ENCODE results near the gene TANC1. TPM values are rescaled to one million over a fixed set of nuclear protein-coding genes. Genes with fewer than 3 reads are reported as not detected.

Gene TANC1
- total and polyA plus RNA-seq, 2 donors (not counting 3 experiments of a cell fraction or from before 2014, with no cell fraction given) = 58.9 to 99.4 TPM

DNA sequence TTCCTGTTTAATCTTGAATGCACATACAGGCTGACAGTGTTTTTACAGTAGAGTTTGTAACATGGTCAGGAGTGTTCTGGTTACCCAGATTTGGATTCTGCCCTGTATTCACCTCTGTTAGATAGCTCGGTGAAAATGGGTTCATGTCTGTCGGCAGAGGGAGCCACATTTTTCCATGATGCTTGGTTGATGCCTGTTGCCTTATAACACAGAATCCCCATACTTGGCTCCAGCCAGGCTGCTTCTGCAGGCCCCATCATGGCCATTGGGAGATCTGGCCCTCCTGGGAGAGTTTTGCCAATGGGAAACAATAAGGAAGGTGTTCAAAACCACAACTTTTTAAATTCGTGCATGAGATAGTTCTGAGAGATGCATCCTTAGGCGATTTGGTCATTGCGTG lies 240.0 kb downstream of the TANC1 start:
- Histone ChIP-seq H4K20me1 (replicated peaks; ENCODE audit: control insufficient read depth, extremely low read depth, insufficient read depth, low read length) (no peaks in the 10 kb centered on the region), H2AFZ (ENCODE audit: low read depth, low read length) (no peak overlapping the region), H3K9me1 (replicated peaks; ENCODE audit: control insufficient read depth, extremely low read depth, insufficient read depth, low read length) (no peaks in the 10 kb centered on the region), H3K36me3 (ENCODE audit: control insufficient read depth in 2 of 2, extremely low read depth in 1 of 2, insufficient read depth in 2 of 2, low read length in 2 of 2) (peaks cover 0 to 18% of the 10 kb centered on the region in 2 experiments), H3K27ac (ENCODE audit: insufficient read depth, low read depth, low read length) (no peak overlapping the region), H3K9ac (replicated peaks; ENCODE audit: extremely low read depth, insufficient read depth, low read length) (no peak overlapping the region), H3K4me1 (ENCODE audit: control insufficient read depth, extremely low read depth, insufficient read depth, low read length) (no peaks in the 10 kb centered on the region), H3K79me2 (ENCODE audit: control insufficient read depth, insufficient read depth, low read length) (no peaks in the 10 kb centered on the region), H3K4me2 (ENCODE audit: insufficient read depth, low read length) (no peak overlapping the region), H3K4me3 (replicated peaks in 1 of 3; ENCODE audit: insufficient read depth in 1 of 3, low read depth in 1 of 3, low read length in 3 of 3) (no peak overlapping the region), H3K9me3 (replicated peaks; ENCODE audit: control insufficient read depth, insufficient read depth, low read length) (no peaks in the 10 kb centered on the region), H3K27me3 (ENCODE audit: control insufficient read depth in 2 of 2, insufficient read depth in 2 of 2, low read length in 2 of 2) (no peaks in the 10 kb centered on the region)
- dilution Hi-C loops (cut with MboI; ENCODE audit: extremely low pct_ligation_motif_present, low sequenced_read_pairs) (no loop called here), intact Hi-C loops (cut with micrococcal nuclease) (no loop called here)
- DNase-seq (ENCODE audit: low read depth, low spot score) = no peak
- peak; percentile 40 for FAIRE-seq
- no TSS peak for BruUV-seq (replicated peaks)
- no peak for TF ChIP-seq MYC (IDR thresholded peaks at IDR 0.05; ENCODE audit: low read depth, low read length)
- no peak for TF ChIP-seq POLR2A (IDR thresholded peaks at IDR 0.05; ENCODE audit: low read depth, low read length)
- TF ChIP-seq GATA2 (IDR thresholded peaks at IDR 0.05; ENCODE audit: insufficient read depth, insufficient read length, low read depth, low read length) = no peak
- TF ChIP-seq FOS (IDR thresholded peaks at IDR 0.05; ENCODE audit: borderline replicate concordance, insufficient read depth, low read length) = no peak
- TF ChIP-seq CTCF (IDR thresholded peaks at IDR 0.05; ENCODE audit: extremely low read depth in 1 of 2, insufficient read depth in 1 of 2, low read depth in 1 of 2, low read length in 2 of 2) = no peak
- no peak for TF ChIP-seq JUN (IDR thresholded peaks at IDR 0.05; ENCODE audit: borderline replicate concordance, insufficient read depth, insufficient read length, low read depth)
- TF ChIP-seq EZH2 (IDR thresholded peaks at IDR 0.05; ENCODE audit: borderline replicate concordance, low read depth, low read length, severe bottlenecking) = no peak
- ChIA-PET POLR2A (no interaction called here), CTCF (interaction anchor here (1.6 kb wide), 1 partner anchor 503 kb away, joined by 4 read pairs; the partner anchor contains the start of gene MARCHF7)
